D721Med (cell line): ENCODE data around the gene GOLPH3.

Source experiments
- DNase-seq: peaks from one replicate; pipeline ENCODE4 v3.0.0; 2011; ENCODE audit warnings: low spot score; ENCODE audit not compliant: insufficient read length
- FAIRE-seq: peaks from 2 replicates; lab custom pipeline; 2011; peaks lifted over from hg19 to GRCh38; lab: Jason Lieb, UNC
- TF ChIP-seq, protein P1 (sequence below): IDR thresholded peaks from 2 replicates; pipeline ENCODE4 v1.5.1; 2012; ENCODE audit warnings: mild to moderate bottlenecking, control low read depth; ENCODE audit not compliant: insufficient read depth; ENCODE audit errors: missing control alignments

GOLPH3 gene

DNA sequence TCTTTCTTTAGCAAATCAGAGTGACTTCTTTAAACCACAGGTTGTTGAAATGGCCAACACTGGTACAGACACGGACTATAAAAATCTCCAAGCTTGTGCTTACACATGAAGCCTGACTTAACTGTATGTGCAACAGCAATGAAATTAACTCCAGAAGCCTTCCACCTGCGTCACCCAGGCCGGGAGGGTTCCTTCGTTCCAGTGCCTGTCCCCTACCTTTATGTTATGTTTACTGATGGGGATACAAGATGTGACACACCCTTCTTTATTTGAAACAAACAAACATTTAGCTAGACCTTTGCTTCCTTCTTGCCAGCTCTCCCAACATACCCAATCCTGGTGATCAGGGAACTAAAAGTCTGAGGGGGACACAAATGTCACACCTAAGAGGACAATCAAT is 66.0 kb downstream of the GOLPH3 start:
- FAIRE-seq (no peak), DNase-seq (no peak)
- TF ChIP-seq, protein P1, sequence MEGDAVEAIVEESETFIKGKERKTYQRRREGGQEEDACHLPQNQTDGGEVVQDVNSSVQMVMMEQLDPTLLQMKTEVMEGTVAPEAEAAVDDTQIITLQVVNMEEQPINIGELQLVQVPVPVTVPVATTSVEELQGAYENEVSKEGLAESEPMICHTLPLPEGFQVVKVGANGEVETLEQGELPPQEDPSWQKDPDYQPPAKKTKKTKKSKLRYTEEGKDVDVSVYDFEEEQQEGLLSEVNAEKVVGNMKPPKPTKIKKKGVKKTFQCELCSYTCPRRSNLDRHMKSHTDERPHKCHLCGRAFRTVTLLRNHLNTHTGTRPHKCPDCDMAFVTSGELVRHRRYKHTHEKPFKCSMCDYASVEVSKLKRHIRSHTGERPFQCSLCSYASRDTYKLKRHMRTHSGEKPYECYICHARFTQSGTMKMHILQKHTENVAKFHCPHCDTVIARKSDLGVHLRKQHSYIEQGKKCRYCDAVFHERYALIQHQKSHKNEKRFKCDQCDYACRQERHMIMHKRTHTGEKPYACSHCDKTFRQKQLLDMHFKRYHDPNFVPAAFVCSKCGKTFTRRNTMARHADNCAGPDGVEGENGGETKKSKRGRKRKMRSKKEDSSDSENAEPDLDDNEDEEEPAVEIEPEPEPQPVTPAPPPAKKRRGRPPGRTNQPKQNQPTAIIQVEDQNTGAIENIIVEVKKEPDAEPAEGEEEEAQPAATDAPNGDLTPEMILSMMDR, result no peak

DNA sequence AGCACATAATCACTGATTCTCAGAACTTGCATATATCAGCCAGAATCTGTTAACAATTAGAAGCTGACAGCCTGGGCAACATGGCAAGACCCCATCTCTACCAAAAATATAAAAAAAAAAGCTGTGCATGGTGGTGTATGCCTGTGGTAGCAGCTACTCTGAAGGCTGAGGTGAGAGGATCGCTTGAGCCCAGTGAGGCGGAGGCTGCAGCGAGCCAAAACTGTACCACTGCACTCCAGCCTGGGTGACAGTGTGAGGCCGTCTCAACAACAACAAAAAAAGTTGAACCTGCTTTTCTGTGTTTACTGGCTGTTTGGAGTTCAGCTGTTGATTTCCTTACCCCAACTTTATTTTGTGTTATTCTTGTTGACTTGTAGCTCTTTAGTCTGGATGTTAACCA is 66.8 kb downstream of the GOLPH3 start:
- TF ChIP-seq, protein P1, result no peak
- no peak for FAIRE-seq
- DNase-seq, result no peak

DNA sequence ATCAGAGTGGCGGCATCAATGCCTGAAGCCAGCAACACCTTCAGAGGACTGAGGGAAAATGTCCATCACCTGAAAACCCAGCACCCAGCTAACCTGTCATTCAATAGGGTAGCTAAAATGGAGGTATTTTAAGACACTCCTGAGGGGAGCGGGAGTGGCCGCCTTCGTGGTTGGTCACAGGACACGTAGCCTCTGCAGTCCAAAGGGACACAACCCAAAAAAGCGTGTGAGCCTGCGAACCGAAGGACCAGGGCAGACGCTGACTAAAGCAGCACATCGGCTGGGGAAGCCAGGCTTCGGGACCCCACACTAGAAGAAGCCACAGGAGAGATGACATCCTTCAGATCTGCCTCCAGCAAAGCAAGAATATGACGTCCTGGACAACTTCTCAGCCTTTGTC is 70.6 kb downstream of the GOLPH3 start:
- no peak for DNase-seq
- FAIRE-seq, result no peak
- TF ChIP-seq, protein P1, result no peak

DNA sequence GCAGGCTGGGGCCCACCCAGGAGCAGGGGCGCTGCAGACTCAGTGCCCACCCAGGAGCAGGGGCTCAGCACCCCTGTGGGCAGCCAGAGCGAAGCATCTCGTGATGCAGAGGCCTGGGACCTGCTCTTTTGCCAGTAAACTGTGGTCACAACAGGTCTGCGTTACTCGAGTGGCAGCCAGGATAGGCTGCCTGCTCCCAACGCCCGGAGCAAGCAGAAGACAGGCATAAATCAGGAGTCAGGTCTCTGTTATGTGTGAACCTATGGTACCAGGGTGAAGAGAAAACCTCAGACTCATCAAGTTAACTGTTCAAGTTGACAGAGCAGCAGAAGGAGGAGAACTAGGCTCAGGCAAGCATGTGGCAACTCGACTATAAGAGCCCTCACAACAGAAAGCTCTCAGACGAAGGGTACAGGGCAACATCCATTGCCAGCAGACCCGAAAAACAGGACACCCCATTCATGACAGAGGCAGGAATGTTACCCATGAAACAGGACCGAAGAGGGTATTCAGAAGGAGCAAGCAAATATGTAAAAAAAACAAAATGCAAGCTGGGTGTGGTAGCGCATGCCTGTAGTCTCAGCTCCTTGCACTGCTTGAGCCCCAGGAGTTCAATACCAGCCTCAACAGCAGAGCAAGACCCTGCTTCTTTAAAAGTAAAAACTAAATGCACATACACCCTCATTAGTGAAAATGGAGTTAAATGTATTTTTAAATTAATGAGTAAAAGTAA is 71.7 kb downstream of the GOLPH3 start:
- TF ChIP-seq, protein P1, result no peak
- FAIRE-seq, result no peak
- no peak for DNase-seq

DNA sequence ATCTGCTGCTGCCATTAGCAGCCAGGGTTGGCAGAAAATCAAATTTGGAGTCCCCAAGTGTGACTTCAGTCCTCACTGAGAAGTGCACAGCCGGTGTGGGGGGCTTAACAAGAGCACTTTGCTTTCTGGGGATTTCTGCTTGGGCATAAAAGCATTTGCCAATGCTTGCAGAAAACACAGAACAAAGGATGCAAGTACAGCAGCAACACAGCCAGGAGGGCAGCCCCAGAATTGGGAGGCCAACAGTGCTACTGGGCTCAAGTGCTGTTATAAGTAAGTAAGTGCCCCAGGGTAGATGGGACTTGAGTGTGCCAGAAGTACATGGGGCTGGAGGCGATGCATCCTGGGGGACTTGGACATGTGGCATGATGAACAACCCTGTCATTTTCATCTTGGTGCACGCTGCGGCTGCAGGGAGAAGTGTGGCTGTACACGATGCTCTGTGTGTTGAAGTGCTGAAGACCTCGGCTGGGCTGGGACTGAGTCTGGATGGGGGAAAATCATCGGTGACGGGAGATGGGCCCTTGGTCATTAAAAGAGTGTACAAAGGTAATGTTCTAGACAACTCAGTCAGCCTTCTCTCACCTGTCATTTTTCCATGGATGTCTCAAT is 73.3 kb downstream of the GOLPH3 start:
- TF ChIP-seq, protein P1, result no peak
- no peak for FAIRE-seq
- no peak for DNase-seq

DNA sequence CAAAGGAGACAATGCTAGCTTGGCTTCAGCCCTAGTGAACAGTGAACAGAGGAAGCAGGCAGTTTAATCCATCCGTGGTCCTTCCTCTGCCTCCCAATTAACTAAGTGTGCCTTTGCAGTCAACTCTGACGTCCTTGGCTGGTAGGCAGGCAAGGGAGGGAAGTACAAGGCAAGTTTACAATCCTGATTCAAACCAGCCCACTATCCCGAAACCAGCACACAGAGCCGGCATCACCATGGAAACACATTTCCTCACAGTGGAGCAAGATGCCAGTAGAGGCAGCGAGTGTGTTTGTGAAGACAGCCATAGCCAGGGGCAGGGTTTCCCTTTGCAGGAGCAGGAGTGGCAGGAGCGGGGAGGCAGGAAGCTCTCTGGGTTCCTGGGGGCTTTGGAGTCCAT is 73.9 kb downstream of the GOLPH3 start:
- TF ChIP-seq, protein P1, result no peak
- DNase-seq (no peak), FAIRE-seq (no peak)

DNA sequence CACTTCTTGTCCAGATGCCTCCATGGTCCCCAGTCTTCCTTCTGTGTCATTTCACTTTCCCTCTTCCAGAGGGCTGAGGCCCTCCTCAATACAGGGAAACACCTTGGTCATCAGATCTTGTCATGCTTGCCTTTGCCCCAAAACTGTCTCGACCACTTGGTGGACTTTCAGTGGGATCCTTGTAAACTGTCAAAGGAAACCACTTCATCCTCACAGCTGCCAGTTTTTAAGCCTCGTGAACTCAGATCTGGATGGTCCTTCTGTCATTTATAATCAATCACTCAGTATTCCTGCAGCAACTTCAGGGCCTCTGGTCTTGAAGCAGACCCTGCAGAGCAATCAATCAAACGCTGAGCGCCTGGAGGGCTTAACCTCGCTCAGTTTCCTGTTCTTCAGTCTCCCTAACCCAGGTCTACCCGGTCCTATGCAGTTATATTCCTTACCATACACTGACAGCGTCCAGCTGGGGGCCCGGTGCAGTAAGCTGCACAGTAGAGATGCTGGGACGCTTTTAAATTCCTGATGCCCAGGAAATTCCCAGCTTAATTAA is 74.6 kb downstream of the GOLPH3 start:
- no peak for FAIRE-seq
- TF ChIP-seq, protein P1, result no peak

More for the DNA sequence above, 74.6 kb downstream of the GOLPH3 start:
- no peak for DNase-seq
